ENCODE measurements around the gene APAF1.
"Not testable (repeated sequence)": the region's sequence is repeated elsewhere in the genome, so short reads cannot be mapped to it uniquely, and the experiment has no call there.

APAF1 gene

DNA sequence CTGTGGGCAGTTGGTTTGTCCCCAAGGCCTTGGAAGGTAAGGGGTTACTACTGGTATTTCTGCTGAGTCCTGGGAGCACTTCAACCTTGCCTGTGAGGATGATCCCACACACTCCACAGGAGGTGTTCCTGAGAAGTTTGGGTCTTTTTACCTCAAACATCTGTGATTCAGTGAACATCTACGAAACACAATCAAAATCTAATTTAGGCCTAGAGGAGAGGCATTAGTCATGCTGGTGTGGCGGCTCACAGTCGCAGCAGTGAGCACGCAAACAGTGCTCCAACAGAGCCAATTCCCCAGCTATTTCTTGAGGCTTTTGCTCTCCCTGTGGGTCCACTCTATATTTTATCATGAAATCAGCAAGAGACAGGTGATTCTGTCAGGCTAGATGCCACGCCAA is 107.6 kb downstream of the APAF1 start:
- Histone ChIP-seq H3K27ac (ENCODE audit: insufficient read depth, low read depth, low read length, poor library complexity, severe bottlenecking) (no peak overlapping the region), H3K27me3 (ENCODE audit: control insufficient read depth, insufficient read depth, low read length, poor library complexity, severe bottlenecking) (no peaks in the 10 kb centered on the region), H3K4me3 (ENCODE audit: insufficient read depth, low read depth, low read length) (no peak overlapping the region), H3K36me3 (ENCODE audit: control insufficient read depth, insufficient read depth, low read length) (no peaks in the 10 kb centered on the region), H3K4me1 (ENCODE audit: control insufficient read depth, insufficient read depth, low read length) (no peaks in the 10 kb centered on the region), H3K9me3 (ENCODE audit: control insufficient read depth, low read length) (no peaks in the 10 kb centered on the region)
- 74% methylated on average over 5 of the region's 5 CpGs for WGBS, 2 experiments

GRCh38 chr12:98754095-98754494 is 109.0 kb downstream of the APAF1 start:
- Histone ChIP-seq H3K36me3 (ENCODE audit: control insufficient read depth, insufficient read depth, low read length) (no peaks in the 10 kb centered on the region), H3K9me3 (ENCODE audit: control insufficient read depth, low read length) (no peaks in the 10 kb centered on the region), H3K27me3 (ENCODE audit: control insufficient read depth, insufficient read depth, low read length, poor library complexity, severe bottlenecking) (no peaks in the 10 kb centered on the region), H3K4me3 (ENCODE audit: insufficient read depth, low read depth, low read length) (no peak overlapping the region), H3K4me1 (ENCODE audit: control insufficient read depth, insufficient read depth, low read length) (no peaks in the 10 kb centered on the region), H3K27ac (ENCODE audit: insufficient read depth, low read depth, low read length, poor library complexity, severe bottlenecking) (no peak overlapping the region)
- 94 to 95% methylated on average over 5 of the region's 5 CpGs for WGBS, 2 experiments

DNA sequence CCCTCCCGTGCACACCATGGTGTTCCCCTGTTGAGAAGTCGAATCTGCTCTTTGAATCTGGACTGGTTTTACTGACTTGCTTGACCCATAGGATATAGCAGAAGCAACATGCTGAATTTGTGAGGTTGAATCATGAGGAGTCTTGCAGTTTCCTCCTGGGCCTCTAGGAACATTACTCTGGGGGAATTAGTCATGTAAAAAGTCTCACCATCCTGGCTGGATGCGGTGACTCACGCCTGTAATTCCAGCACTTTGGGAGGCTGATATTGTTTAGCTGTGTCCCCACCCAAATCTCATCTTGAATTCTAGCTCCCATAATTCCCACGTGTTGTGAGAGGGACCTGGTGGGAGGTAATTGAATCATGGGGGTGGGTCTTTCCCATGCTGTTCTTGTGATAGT is 110.8 kb downstream of the APAF1 start:
- H3K4me1 ChIP-seq (ENCODE audit: control insufficient read depth, insufficient read depth, low read length); H3K4me3 ChIP-seq (ENCODE audit: insufficient read depth, low read depth, low read length); H3K27me3 ChIP-seq (ENCODE audit: control insufficient read depth, insufficient read depth, low read length, poor library complexity, severe bottlenecking); H3K36me3 ChIP-seq (ENCODE audit: control insufficient read depth, insufficient read depth, low read length); H3K9me3 ChIP-seq (ENCODE audit: control insufficient read depth, low read length); H3K27ac ChIP-seq (ENCODE audit: insufficient read depth, low read depth, low read length, poor library complexity, severe bottlenecking): not testable (repeated sequence)
- WGBS, 2 experiments: 92 to 93% methylated on average over 5 of the region's 5 CpGs

DNA sequence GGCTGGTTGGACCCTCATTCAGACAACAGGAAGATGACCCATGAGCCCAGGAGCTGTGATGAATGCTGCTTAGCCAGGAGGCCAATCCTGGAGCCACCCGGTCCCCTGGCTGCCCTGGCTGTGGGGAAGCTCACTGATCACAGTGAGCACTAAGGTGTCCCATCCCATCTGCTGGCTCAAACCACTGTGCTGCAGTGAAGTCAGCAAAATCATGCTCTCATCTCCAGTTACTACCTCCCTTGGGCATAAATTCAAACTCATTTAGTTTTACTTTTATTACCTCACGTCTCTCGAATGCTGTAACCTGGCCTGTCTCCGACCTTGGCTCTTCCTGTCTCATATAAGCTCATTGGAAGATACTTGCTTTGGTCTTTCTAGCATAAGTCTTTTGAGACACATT is 112.4 kb downstream of the APAF1 start:
- Histone ChIP-seq H3K4me3 (ENCODE audit: insufficient read depth, low read depth, low read length) (no peak overlapping the region), H3K27ac (ENCODE audit: insufficient read depth, low read depth, low read length, poor library complexity, severe bottlenecking) (no peak overlapping the region), H3K9me3 (ENCODE audit: control insufficient read depth, low read length) (no peaks in the 10 kb centered on the region), H3K36me3 (ENCODE audit: control insufficient read depth, insufficient read depth, low read length) (no peaks in the 10 kb centered on the region), H3K4me1 (ENCODE audit: control insufficient read depth, insufficient read depth, low read length) (no peaks in the 10 kb centered on the region), H3K27me3 (ENCODE audit: control insufficient read depth, insufficient read depth, low read length, poor library complexity, severe bottlenecking) (no peaks in the 10 kb centered on the region)
- WGBS, 2 experiments: 72 to 74% methylated on average over 4 of the region's 4 CpGs

DNA sequence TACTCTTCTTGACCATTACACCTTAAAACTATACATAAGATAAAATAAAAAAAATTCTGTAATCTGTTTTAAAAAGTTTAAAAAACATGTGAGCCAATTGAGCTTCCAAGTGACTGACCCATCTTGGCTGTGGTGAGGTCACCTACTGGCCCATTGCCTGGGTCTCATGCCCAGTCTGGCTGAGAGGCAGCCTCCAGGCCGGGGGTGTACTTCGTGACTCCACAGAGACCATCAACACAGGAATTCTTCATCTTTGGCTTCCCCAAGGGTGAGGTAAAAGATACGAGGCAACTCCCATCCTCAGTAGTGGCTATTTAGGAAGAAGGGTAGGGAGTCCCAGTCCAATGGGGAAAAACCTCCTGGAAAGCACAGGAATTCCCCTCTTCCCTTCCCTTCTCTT is 113.2 kb downstream of the APAF1 start:
- no peak overlapping the region for H3K27ac ChIP-seq (ENCODE audit: insufficient read depth, low read depth, low read length, poor library complexity, severe bottlenecking)
- H3K4me1 ChIP-seq (ENCODE audit: control insufficient read depth, insufficient read depth, low read length): no peaks in the 10 kb centered on the region
- no peak overlapping the region for H3K4me3 ChIP-seq (ENCODE audit: insufficient read depth, low read depth, low read length)
- H3K9me3 ChIP-seq (ENCODE audit: control insufficient read depth, low read length): no peaks in the 10 kb centered on the region
- no peaks in the 10 kb centered on the region for H3K27me3 ChIP-seq (ENCODE audit: control insufficient read depth, insufficient read depth, low read length, poor library complexity, severe bottlenecking)
- no peaks in the 10 kb centered on the region for H3K36me3 ChIP-seq (ENCODE audit: control insufficient read depth, insufficient read depth, low read length)
- 90 to 100% methylated on average over 2 to 3 of the region's 3 CpGs for WGBS, 2 experiments

DNA sequence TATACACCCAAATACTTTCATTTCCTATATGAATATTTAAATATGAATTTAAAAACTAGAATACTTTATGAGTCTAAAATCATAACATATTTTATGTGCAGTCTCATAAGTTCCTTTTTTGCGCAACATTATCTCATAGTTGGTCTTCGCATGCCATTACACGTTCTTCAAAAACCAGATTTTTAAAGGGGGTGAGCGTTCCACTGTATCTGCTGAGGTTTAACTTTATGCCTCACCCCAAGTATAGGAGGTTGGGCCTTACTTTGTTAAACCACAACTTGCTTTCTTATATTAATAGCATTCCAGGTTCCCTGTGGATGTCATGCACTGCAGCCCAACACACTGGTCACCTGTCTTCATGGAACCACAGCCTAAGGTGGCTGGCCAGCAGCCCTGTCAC is 118.6 kb downstream of the APAF1 start:
- Histone ChIP-seq H3K9me3 (ENCODE audit: control insufficient read depth, low read length) (no peaks in the 10 kb centered on the region), H3K4me3 (ENCODE audit: insufficient read depth, low read depth, low read length) (no peak overlapping the region), H3K27ac (ENCODE audit: insufficient read depth, low read depth, low read length, poor library complexity, severe bottlenecking) (no peak overlapping the region), H3K4me1 (ENCODE audit: control insufficient read depth, insufficient read depth, low read length) (no peaks in the 10 kb centered on the region), H3K36me3 (ENCODE audit: control insufficient read depth, insufficient read depth, low read length) (no peaks in the 10 kb centered on the region), H3K27me3 (ENCODE audit: control insufficient read depth, insufficient read depth, low read length, poor library complexity, severe bottlenecking) (no peaks in the 10 kb centered on the region)
- 94 to 99% methylated on average over 4 of the region's 4 CpGs for WGBS, 2 experiments

DNA sequence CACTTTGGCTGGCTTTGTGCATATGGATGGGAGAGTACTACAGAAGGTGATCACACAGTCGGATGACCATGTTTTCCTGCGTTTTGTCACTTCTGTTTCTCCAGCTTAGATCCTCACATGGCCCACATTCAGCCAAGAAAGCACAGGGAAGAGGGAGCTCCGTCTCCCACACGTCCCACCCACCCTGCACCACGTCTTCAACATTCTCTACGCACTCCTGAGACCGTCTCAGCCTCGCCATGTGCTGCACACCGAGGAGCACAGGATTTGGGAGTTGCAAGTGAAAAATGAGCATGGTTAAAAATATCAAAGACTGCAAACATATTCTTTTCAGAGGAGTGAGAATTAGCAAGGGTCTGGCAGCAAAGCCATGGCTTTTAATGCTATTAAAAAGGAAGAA is 122.2 kb downstream of the APAF1 start:
- WGBS, 2 experiments: 94 to 95% methylated on average over 9 of the region's 9 CpGs

GRCh38 chr12:98769068-98769467 is 124.0 kb downstream of the APAF1 start:
- no peak overlapping the region for H3K27ac ChIP-seq (ENCODE audit: insufficient read depth, low read depth, low read length, poor library complexity, severe bottlenecking)
- H3K36me3 ChIP-seq (ENCODE audit: control insufficient read depth, insufficient read depth, low read length): no peaks in the 10 kb centered on the region
- no peaks in the 10 kb centered on the region for H3K4me1 ChIP-seq (ENCODE audit: control insufficient read depth, insufficient read depth, low read length)
- no peaks in the 10 kb centered on the region for H3K27me3 ChIP-seq (ENCODE audit: control insufficient read depth, insufficient read depth, low read length, poor library complexity, severe bottlenecking)
- H3K4me3 ChIP-seq (ENCODE audit: insufficient read depth, low read depth, low read length): no peak overlapping the region
- no peaks in the 10 kb centered on the region for H3K9me3 ChIP-seq (ENCODE audit: control insufficient read depth, low read length)

More for the DNA sequence above, 122.2 kb downstream of the APAF1 start:
- H3K36me3 ChIP-seq (ENCODE audit: control insufficient read depth, insufficient read depth, low read length): no peaks in the 10 kb centered on the region
- no peaks in the 10 kb centered on the region for H3K27me3 ChIP-seq (ENCODE audit: control insufficient read depth, insufficient read depth, low read length, poor library complexity, severe bottlenecking)
- no peaks in the 10 kb centered on the region for H3K9me3 ChIP-seq (ENCODE audit: control insufficient read depth, low read length)
- H3K4me3 ChIP-seq (ENCODE audit: insufficient read depth, low read depth, low read length): no peak overlapping the region
- no peaks in the 10 kb centered on the region for H3K4me1 ChIP-seq (ENCODE audit: control insufficient read depth, insufficient read depth, low read length)
- no peak overlapping the region for H3K27ac ChIP-seq (ENCODE audit: insufficient read depth, low read depth, low read length, poor library complexity, severe bottlenecking)

DNA sequence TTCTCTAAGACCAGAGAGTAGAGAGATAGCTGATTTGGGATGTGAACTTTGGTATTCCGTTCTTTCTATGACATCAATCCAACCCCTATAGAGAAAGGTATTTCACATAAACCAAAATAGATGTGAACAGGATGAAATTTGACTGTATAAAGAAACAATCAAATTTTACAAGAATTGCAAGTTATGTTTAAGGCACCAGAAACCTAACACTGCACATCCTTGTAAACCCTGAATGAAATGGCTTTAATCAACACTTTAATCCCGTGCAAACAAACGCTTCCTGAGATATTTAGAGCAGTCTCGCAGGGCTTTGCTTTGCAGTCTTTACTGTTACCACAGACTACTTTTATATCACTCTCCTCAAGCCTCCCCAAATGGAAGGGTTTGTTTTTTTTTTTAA is 125.1 kb downstream of the APAF1 start:
- no peaks in the 10 kb centered on the region for H3K36me3 ChIP-seq (ENCODE audit: control insufficient read depth, insufficient read depth, low read length)
- no peaks in the 10 kb centered on the region for H3K4me1 ChIP-seq (ENCODE audit: control insufficient read depth, insufficient read depth, low read length)
- no peak overlapping the region for H3K27ac ChIP-seq (ENCODE audit: insufficient read depth, low read depth, low read length, poor library complexity, severe bottlenecking)
- no peaks in the 10 kb centered on the region for H3K9me3 ChIP-seq (ENCODE audit: control insufficient read depth, low read length)
- no peak overlapping the region for H3K4me3 ChIP-seq (ENCODE audit: insufficient read depth, low read depth, low read length)
- 93% methylated on average over 3 of the region's 4 CpGs for WGBS, 2 experiments
- no peaks in the 10 kb centered on the region for H3K27me3 ChIP-seq (ENCODE audit: control insufficient read depth, insufficient read depth, low read length, poor library complexity, severe bottlenecking)

- Histone ChIP-seq H3K9me3 (ENCODE audit: control insufficient read depth, low read length) (no peaks in the 10 kb centered on the region), H3K4me1 (ENCODE audit: control insufficient read depth, insufficient read depth, low read length) (no peaks in the 10 kb centered on the region), H3K36me3 (ENCODE audit: control insufficient read depth, insufficient read depth, low read length) (no peaks in the 10 kb centered on the region), H3K27me3 (ENCODE audit: control insufficient read depth, insufficient read depth, low read length, poor library complexity, severe bottlenecking) (no peaks in the 10 kb centered on the region), H3K27ac (ENCODE audit: insufficient read depth, low read depth, low read length, poor library complexity, severe bottlenecking) (no peak overlapping the region), H3K4me3 (ENCODE audit: insufficient read depth, low read depth, low read length) (no peak overlapping the region)
- WGBS, 2 experiments: 88 to 97% methylated on average over 8 of the region's 8 CpGs
Measured at GRCh38 chr12:98771811-98772752, 127.0 kb downstream of the APAF1 start.

All from ectodermal cell (in vitro differentiated cells).